ENCODE data around the gene SLC38A11.

The SLC38A11 gene

DNA sequence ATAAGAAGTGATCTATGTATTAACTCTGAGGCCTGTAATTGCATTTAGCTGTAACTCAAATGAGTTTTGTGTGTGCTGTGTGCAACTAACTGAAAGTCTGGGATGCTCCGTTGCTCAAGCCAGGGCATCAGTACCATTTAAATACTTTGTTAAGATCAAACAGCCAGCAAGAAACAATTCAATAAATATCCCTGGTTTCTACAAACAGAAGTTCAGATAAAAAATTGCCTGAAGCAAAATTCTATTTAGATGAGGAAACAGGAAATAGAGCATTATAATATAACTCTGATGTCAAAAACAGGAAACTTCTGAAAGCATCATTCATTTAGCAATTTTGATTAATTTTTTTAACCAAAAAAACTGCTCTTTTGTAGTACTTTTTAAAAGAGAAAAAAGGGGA is 18.9 kb upstream of the SLC38A11 start:
- TF ChIP-seq, protein P1, sequence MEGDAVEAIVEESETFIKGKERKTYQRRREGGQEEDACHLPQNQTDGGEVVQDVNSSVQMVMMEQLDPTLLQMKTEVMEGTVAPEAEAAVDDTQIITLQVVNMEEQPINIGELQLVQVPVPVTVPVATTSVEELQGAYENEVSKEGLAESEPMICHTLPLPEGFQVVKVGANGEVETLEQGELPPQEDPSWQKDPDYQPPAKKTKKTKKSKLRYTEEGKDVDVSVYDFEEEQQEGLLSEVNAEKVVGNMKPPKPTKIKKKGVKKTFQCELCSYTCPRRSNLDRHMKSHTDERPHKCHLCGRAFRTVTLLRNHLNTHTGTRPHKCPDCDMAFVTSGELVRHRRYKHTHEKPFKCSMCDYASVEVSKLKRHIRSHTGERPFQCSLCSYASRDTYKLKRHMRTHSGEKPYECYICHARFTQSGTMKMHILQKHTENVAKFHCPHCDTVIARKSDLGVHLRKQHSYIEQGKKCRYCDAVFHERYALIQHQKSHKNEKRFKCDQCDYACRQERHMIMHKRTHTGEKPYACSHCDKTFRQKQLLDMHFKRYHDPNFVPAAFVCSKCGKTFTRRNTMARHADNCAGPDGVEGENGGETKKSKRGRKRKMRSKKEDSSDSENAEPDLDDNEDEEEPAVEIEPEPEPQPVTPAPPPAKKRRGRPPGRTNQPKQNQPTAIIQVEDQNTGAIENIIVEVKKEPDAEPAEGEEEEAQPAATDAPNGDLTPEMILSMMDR (conservative IDR thresholded peaks at IDR 0.05; ENCODE audit: low read length): no peak
- DNase-seq (ENCODE audit: low read depth): no peak

DNA sequence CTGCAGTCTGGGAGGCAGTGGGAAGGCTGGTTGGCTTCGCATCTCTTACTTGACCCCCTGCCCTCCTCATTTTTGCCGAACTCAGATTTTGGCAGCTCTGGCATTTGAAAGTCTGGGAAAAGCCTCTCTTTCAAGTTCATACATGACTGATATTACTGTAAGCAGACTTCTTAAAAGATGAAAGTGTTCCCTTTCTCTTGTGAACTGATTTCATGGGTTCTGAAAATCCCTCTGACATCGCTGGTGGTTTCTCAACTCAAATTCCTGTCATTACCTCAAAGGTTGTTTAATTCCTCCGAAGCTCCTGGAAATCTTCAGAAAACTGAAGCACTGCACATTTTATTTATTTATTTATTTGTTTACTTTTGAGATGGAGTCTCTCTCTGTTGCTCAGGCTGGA is 16.9 kb upstream of the SLC38A11 start:
- TF ChIP-seq, protein P1 (conservative IDR thresholded peaks at IDR 0.05; ENCODE audit: low read length): no peak
- DNase-seq (ENCODE audit: low read depth): no peak
- no peak overlapping the region for H3K4me3 ChIP-seq (ENCODE audit: low read length)

More for the DNA sequence above, 18.9 kb upstream of the SLC38A11 start:
- no peak overlapping the region for H3K4me3 ChIP-seq (ENCODE audit: low read length)

DNA sequence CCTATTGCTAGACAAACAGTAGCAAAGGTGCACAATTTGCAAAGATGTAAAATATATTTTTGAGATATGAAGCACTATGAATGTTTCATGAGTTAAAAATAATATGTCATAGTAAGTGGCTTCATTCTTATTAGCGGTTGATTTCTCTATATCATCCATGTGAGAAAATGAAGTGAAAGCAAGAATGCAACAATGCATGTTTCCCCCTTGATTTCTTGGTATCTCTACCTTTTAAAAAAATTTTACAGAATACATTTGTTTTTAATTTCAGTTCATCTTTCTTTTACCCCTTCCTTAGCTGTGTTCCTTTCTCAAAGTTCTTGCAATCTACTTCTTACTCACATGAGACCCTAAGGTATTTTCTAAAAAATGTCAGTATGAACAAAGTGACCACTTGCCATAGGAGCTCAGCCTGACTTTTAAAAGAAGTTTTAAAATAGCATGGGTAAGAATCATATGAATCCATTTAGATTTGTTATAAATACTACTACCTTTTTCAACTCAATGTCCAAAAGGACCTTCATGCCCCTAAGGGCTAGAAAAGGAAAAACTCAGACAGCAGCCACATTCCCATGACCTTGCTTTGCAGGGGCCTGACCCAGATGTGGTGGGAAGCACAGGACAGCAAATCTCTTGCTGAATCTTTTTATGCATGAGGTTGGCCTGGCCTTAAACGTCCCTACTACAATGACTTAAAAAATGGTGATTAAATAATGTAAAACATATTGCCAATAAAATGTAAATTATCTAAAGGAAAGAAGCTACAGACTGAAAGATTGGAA is 14.8 kb upstream of the SLC38A11 start:
- TF ChIP-seq, protein P1 (conservative IDR thresholded peaks at IDR 0.05; ENCODE audit: low read length): no peak
- no peak for DNase-seq (ENCODE audit: low read depth)
- H3K4me3 ChIP-seq (ENCODE audit: low read length): no peak overlapping the region

DNA sequence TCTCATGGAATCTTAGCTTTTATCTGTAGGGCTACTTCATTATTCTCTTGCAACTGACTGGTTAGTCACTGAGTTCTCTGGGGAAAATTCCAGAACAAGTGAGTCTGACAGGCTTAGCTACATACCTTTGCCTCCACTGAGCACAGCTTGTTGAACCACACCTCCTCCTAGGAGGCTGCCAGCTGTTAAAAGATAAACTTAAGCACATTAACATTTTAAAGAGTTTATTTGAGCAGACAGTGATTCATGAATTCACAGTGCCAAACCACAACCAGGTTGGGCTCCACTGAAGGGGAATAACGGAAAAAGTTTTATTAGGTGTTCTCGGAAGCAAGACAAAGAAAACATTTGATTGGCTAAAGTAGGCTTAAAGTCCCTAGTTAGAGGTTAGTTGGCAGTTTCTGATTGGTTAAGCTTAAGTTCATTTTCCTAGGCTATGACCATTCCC is 12.5 kb upstream of the SLC38A11 start:
- no peak overlapping the region for H3K4me3 ChIP-seq (ENCODE audit: low read length)
- TF ChIP-seq, protein P1 (conservative IDR thresholded peaks at IDR 0.05; ENCODE audit: low read length): no peak
- peak; percentile 79 for DNase-seq (ENCODE audit: low read depth)

DNA sequence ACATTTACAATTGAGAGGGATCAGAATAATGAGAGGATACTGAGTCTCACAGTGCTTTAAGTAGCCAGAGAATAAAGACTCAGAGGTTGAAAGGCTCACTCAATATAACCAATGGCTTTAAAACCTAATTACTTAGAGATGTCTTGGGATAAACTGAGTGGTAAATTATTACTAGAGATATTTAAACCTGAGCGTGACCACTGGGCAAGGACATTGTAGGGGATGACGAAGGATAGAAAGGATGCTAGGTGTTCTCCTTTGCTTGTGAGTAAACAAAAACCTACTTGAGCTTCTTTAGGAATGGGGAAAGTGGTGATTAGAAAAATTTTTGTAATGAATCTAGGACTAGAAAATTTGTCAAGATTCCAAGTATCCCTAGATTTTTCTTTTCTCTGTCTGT is 12.0 kb upstream of the SLC38A11 start:
- DNase-seq (ENCODE audit: low read depth): no peak
- TF ChIP-seq, protein P1 (conservative IDR thresholded peaks at IDR 0.05; ENCODE audit: low read length): no peak
- no peak overlapping the region for H3K4me3 ChIP-seq (ENCODE audit: low read length)

DNA sequence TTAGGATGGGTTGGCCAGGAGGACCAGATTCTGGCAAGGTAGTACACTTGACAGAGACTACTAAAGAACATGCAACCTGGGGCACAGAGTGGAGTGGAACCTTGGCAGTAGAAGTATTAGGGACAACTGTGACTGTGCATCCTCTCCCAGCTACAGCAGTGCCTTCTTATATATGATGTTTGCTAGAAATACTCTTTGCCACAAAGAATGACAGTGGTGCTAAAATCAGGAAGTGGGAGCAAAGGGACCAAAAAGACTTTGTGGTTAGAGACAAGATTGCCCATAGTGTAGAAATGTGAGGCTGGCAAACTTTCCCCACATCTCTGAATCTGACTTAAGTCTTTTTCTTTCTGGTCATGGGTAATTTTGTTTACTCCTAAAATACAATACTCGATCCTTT is 9.4 kb upstream of the SLC38A11 start:
- no peak overlapping the region for H3K4me3 ChIP-seq (ENCODE audit: low read length)
- peak; percentile 20 for DNase-seq (ENCODE audit: low read depth)
- TF ChIP-seq, protein P1 (conservative IDR thresholded peaks at IDR 0.05; ENCODE audit: low read length): no peak

DNA sequence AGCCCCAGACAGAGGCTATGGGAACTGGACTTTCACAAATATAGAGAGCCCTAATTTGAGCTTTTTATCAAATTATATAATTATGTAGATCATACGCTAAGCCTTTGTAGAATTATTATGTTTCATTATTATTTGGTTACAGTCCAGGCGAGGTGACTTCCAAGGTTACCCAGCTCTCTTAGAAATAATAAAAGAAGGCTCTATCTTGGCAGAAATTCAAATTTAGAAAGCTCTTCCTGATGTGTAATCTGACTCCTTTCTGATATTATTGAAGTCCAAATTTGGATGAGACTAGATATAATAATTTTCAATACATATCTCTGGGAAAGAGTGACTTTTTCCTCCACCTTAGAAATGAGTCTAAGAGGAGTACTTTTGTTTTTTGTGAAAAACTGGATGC is 4.8 kb upstream of the SLC38A11 start:
- TF ChIP-seq, protein P1 (conservative IDR thresholded peaks at IDR 0.05; ENCODE audit: low read length): no peak
- DNase-seq (ENCODE audit: low read depth): no peak
- no peak overlapping the region for H3K4me3 ChIP-seq (ENCODE audit: low read length)

Data from AG10803 (cell line).